HG02763 (cell line): ENCODE measurements around the gene KRTAP23-1.

Experiments
- ATAC-seq: cut with Tn5 transposase; IDR thresholded peaks from one replicate; pipeline ENCODE4 v1.9.1; 2021; ENCODE audit warnings: mild to moderate bottlenecking, moderate library complexity; ENCODE audit not compliant: unreplicated experiment

Gene KRTAP23-1, protein sequence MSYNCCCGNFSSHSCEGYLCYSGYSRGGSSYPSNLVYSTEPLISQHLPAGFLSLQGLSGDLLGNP

DNA sequence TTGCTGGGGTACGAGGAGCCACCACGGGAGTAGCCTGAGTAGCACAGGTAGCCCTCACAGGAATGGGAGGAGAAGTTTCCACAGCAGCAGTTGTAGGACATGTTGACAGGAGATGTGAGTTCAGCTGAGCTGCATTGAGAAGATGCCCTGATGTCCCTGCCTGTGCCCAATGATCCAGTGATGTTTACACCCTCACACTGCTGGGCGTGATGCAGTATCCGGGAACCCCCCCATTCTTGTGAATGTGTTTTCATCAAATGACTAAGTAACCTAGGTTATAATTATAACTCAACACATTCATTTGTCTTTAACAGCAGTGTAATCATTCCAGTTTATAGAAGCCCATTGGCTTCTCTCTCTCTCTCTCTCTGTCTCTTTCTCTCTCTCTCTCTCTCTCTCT lies at the start of gene KRTAP23-1:
TSS of gene KRTAP23-1 (minus strand) at position 101 of the 400 bp plus-strand sequence. CDS start at position 101, 0 bp downstream.
- ATAC-seq, result no peak

DNA sequence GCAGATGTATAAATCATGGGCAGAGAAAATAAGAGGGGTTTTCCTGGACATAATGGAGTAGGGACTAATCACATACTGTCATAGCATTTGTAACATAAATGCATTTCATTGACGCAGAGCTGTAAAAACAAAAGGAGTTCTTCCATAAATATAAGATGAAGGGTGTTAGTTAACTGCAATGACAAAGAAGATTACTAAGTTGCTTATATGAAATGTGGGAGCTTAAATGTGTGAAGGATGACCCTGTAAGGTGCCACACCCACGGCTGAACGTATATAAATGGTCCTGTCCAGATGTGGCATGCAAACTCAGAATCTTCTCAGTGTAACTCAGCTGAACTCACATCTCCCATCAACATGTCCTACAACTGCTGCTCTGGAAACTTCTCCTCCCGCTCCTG lies 47.3 kb upstream of the KRTAP23-1 start, which contains the start of gene KRTAP13-1:
TSS of gene KRTAP13-1 (plus strand) at position 301 of the 400 bp plus-strand sequence. CDS start at position 357, 56 bp downstream.
- no peak for ATAC-seq

DNA sequence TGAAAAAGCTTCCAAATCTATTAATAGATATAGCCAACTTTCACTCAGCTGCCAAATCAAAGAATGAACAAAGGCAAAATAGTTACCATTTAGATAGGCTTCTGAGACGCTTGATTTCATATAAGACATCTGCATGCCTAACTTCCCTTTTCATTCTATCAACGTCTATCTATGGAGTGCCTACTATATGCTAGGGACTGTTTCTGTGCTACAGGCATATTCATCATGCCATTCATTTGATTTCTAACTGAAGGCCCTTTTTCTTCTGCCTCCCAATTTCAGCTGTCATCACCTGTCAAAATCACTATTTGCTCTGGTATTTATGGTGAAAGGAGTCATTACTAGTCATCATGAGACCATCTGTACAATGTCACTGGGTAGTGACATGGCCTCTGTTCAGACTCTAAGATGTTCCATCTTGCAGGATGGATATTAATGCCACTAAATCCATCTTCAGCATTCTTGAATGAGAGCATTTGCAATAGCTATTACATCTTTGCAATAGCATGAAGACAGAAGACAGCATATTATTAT lies 43.2 kb upstream of the KRTAP23-1 start:
- ATAC-seq, result no peak

DNA sequence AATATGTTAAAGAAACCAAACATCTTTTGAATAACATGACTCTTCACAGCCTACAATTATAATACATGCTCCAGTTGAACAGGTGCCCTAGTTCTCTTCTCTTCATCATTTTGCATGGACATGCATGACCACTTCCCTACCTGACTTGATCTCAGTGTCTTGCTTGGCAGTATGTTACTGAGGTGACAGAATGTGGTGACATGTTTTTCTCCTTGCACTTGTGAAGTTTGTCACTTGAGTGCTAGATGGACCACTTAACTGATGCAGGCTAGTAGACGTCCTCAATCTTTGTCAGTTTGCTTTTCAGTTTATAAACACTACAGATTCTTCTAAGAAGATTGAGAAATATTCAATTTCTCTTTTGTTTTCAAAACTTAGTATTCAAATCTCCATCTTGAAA lies 33.8 kb upstream of the KRTAP23-1 start:
- ATAC-seq, result no peak

DNA sequence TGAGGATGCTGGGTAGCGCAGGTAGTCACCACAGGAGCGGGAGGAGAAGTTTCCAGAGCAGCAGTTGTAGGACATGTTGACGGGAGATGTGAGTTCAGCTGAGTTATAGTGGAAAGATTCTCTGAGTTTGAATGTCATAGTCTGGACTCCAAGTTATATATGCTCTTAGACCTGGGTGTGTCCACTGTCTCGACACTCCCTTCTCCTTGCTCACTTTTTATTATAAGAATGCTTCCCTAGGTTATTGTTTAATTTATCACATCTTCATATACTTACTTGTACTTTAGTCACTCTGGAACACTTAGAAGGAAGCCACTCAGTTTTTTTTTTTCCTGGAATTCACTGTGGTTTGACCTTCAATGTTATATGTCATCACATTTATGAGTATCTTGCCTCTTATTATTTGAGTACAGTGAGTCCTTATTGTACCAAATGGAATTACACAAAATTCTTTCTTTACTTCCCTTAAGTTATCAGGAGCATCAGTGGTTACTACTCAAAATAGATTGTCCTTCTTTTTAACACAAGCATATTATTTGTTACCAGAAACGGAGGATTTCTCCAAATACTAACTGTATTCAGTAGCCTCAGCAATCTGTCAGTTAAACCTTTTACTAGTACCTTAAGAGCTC lies 23.8 kb upstream of the KRTAP23-1 start, which contains the start of gene KRTAP13-2:
TSS of gene KRTAP13-2 (minus strand) at position 133 of the 632 bp plus-strand sequence. CDS start at position 75, 58 bp downstream.
- no peak for ATAC-seq

DNA sequence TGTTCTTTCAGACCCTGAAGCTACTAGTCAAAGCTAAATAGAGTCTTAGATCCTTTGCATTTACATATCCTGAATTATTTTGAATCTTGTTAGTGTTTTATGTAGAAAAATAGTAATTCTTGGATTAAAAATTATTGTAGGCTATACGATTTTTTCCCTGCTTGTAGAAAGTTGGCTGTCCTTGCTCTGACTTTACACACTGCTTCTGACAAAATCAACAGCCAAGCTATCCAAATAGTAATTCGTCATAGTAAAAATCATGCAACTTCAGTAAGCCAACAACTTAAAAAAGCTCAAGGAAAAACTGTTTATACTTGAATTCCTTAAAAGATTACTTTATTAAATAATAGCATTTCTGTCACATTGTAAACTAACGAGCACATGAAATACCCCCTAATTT lies 7.5 kb upstream of the KRTAP23-1 start:
- no peak for ATAC-seq

DNA sequence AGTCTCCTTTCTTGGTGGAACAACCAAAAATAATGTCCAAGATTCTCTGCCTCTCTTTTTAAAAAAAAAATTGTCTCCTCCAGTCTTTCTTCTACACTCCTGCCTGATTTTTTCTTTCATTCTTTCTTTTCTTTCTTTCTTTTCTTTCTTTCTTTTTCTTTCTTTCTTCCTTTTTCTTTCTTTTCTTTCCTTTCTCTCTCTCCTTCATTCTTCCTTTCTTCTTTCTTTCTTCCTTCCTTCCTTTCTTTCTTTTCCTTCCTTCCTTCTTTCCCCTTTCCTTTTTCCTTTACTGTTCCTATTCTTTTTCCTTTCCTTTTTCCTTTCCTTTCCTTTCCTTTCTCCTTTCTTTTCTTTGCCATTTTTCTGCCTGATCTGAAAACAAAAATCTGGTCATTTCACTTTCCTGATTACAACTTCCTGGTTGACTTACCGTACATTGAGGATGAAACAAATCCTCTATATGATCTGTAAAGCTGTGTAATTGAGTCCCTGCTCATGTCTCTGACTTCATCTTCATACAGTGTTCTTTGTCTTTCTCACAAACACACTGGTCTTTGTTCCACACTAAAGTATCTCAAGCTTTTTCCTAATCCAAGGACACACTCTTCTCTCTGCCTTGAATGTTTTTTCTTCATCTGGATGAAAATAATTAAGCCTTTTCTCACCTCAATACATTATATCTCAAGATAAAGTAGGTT lies 6.1 kb upstream of the KRTAP23-1 start:
- ATAC-seq, result no peak

DNA sequence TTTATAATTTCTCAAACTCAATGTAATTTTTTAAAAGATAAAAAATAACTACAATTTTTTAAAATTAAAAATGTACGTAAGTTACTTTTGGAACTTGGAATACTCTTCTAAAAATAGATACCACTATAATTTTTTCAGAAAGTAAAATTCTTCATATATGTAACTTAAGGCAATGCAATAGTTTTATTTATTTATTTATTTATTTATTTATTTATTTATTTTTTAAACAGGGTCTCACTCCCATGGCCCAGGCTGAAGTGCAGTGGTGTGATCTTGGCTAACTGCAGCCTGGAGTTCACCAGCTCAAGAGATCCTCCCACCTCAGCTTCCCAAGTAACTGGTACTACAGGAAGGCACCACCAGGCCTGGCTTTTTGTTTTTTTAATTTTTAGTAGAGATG lies 3.1 kb upstream of the KRTAP23-1 start:
- no peak for ATAC-seq

DNA sequence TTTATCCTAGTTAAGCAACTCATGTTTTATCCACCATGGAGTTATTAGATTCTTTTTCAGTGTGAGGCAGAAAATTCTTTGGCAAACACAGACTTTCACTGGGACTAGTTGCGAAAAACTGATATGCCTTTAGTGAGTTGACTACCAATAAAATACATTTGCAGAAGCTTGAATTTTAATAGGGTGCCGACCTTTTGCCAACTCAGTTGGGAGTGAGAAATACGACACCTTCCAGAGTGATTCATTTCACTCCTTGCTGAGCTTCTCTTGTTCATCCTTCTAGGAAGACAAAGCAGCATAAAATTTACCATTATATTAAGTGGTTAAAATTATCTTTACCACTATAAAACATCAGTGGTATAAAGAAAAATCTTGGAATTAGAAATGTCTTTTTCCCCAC lies 1.2 kb upstream of the KRTAP23-1 start:
- no peak for ATAC-seq

DNA sequence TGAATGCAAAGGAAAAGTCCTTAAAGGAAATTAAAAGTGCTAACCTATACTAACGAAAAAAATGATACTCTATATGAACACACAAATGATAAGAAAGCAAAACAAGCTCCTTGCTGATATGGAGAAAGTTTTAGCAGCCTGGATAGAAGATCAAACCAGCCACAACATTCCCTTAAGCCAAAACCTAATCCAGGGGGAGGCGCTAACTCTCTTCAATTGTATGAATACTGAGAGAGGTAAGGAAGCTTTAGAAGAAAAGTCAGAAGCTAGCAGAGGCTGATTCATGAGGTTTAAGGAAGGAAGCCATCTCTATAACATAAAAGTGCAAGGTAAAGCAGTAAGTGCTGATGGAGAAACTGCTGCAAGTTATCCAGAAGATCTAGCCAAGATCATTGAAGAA lies 3.4 kb downstream of the KRTAP23-1 start:
- no peak for ATAC-seq

DNA sequence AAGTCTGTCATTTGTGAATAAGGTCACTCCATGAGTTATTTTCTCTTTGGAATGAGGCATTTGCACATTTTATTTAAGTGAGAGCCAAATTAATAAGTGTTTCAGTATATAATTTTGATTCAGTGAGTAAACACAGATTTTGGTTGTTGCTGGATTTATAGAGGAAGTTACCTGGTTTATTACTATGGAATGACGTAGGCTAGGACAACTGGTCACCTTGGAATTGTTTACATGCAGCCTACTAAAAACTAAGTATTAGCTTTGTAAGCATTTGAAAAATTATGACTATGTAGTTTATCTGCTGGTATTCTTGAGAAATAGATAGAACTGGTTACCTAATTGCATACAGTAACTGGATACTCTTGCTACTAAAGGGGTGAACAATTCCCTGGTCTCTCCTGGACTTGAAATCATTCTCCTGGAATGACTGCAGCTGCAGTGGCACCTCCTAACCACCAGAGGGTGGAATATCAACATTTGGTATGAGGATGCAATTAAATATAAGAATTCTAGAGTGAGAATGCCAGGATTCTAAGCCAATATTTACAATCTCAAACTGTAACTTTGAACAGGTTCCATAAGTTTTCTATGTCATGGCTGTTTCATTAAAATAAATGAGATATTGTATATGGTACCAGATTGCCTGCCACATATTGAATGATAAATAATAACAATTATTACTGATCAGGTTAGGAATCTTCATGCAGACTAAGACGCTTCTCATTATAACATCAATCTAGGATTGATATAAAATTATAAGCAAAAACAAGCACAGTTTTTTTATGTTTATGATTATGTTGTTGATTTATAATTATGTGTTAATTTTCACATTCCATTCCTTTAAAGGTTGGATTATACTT lies 7.5 kb downstream of the KRTAP23-1 start:
- no peak for ATAC-seq

DNA sequence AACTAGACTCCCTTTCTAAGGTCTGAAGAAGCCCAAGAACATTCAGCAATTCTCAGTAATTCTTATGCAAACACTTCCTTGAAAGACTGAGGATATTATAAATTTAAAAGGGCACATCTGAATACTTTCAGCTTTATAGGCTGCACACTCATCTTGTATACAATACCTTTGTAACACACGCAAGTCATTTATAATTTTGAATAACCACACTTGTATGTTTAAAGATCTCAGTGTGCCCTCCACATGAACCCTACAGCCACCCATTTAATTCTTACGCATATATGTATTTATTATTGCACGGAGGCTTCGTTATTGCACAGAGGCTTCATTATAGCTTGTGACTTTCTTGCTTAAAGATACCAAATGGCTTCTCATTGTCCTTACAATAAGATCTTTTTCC lies 9.7 kb downstream of the KRTAP23-1 start:
- no peak for ATAC-seq

DNA sequence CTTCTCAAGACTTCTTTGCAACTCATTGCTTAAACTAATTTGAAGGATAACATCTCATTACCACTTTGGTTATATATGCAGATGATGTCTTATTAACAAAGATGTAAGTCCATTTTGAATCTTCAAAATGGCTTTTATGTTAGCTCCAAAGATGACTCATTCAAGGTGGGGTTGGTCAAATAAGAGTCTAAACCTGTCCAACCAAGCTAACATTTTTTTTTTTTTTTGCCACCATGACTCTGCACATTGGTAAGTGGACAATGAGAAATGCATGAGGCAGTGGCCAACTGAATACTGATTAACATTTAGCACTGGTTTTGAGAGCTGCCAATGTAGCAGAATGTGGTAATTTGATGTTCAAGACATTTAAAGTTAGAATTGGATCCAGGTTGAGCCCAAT lies 10.6 kb downstream of the KRTAP23-1 start:
- no peak for ATAC-seq

DNA sequence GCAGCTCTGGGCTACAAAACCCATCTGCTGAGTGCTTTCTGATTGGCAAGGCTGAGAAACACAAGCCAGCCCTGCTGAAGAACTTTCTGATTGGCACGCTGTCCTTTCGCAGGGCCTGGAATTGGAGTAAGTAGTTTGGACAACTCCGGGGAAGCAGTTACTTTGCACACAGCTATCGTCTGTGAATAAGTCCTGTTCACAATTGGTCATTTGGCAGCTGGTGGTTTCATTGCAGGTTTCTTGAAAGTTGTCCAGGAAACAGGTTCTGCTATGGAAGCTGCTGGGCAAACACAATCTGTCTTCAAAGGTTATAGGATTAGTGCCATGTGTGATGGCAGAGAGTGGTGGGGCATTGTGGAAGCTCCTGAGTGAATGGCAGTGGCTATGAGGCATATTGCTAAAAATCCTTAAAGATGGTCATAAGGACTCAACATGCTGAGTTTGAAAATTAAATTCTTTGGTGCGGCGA lies 11.1 kb downstream of the KRTAP23-1 start, which contains the start of gene KRTAP27-1:
TSS of gene KRTAP27-1 (minus strand) at position 419 of the 469 bp plus-strand sequence. CDS start at position 393, 26 bp downstream.
- no peak for ATAC-seq

DNA sequence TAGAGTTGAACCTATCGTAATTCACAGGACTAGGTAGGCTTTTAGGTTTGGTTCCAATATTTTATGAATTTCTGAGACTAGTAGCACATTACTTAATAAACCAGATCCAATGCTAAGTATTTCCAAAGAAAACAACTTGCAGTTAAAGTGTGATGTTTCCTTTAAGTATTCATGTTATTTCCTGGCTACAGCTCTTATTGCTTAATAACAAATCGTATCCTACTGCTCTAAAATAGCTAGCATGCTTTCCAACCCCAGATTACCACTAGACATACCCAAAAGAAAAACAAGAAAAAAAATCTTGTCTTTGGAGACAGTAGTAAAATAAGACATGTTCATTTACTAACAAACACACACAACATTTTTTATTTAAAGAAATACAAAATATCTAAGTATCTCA lies 11.8 kb downstream of the KRTAP23-1 start:
- no peak for ATAC-seq

DNA sequence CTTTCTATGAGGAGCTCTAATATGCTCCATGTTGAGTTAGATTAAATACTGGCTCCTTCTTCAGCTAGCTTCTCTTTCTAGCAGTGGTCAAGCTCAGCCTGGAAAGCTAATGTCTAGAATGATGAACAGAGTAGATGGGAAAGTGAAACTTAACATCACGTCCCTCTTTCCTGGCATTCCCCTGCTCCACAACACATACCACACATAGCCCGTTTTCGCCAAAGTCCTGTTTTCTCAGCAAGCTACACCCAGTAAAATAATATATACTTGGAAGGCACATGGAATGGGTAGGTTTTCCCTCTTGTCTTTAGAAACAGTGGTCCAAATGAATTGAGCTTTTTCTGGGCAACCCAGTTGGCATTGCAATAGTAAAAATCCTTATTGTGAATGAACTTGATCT lies 14.7 kb downstream of the KRTAP23-1 start:
- ATAC-seq, result no peak

DNA sequence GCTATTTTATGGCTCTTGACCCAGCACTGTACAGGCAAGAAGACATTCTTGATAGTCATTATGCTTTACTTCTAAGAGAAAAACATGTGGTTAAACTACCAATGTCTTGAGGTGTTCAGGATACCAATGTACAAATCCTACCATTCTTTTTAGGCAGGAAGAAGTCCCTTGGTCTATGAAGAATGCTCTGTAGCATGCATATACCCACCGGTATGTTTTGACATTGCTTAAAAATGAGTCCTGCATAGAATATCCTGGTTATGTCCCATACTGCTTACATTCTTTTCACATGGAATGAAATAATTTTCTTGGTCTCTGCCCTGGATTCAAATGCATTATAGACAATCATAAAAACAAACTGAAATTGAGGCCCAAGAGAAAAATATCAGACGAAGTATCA lies 15.7 kb downstream of the KRTAP23-1 start:
- ATAC-seq, result no peak

DNA sequence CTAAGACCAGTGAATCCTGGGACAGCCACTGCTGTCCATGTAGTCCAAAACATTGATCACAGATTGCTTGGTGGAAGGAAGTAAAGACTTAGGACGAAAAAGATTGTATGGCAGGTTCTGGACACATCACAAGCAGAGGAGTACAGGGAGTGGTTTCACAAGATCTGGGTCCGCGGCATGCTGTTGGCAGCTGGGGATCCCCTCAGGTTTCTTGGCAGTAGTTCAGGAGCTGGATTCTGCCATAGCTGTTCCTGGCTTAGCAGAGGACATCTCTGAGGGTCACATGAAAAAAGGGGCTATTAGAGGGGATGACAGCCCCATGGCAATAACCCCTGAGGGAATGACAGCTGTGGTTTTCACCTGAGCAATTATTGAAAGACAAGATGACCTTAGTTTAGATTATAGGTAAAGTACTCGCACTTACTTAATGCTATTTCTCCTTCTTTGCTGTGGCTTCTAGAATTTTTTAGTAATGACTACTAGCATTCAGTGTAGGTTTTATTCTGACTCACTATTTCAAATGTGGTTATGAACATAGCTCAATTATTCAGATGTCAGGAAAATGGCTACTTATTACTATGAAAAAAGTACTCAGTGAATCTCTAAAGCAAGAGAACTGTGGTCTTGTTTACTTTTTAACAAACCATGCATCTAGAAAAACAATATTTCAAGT lies 19.1 kb downstream of the KRTAP23-1 start:
- ATAC-seq, result no peak

DNA sequence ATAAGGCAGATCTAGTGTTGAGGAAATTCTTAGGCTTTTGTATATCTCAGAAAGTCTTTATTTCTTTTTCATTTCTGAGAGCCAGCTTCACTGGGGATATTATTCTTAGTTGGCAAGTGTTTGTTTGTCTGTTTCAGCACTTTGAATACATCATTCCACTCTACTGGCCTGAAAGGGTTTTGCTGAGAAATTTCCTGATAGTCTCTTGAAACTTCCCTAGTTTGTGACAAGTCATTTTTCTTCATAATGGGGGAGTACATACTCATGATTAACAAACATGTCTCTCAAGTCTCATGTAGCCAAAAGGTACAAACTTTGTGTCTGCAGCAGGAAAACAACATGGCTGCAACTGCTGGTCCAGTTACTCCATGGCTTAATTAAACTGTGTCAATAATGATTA lies 22.0 kb downstream of the KRTAP23-1 start:
- no peak for ATAC-seq

DNA sequence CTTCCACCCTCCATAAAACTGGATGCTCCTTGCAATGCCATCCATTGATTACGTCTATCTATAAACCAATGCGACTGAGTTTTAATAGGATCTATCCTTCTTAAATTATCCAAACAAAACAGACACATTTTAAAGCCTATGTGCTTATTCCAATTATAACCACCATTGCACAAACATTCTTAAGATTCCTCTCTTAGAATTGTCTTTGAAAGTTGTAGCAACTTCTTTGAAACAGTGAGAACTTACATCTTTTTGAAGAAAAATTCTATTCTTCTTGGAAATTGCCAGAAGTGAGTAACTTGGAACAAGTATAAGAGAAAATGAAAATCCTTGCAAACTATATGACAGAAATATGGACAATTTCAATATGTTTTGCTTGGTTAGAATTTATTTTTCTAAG lies 28.2 kb downstream of the KRTAP23-1 start, which contains the start of gene KRTAP26-1:
TSS of gene KRTAP26-1 (minus strand) at position 101 of the 400 bp plus-strand sequence. CDS start 280 bp downstream, outside the sequence.
- ATAC-seq, result no peak
